K562 (cell line): ENCODE results near the gene ANKS3.
A peak's percentile ranks its signal among the peaks of the same experiment; 100 is the strongest.

Experiments
- POLR2A ChIP-seq: fragments of 450-650 bp; conservative IDR thresholded peaks from 2 replicates; pipeline ENCODE4 v1.6.1; 2016
- POLR2AphosphoS5 ChIP-seq: IDR thresholded peaks from 2 replicates; pipeline ENCODE4 v1.6.1; 2011; ENCODE audit warnings: mild to moderate bottlenecking, low read depth, low read length, moderate library complexity; ENCODE audit not compliant: control insufficient read depth, insufficient read depth
- SMAD1 ChIP-seq: fragments of 150-350 bp; IDR thresholded peaks from 2 replicates; pipeline ENCODE4 v1.6.1; 2014; ENCODE audit warnings: low read length, low read depth; ENCODE audit not compliant: partially characterized antibody
- TF ChIP-seq, protein P1 (sequence below), 2 experiments: fragments of 450-650 bp; IDR thresholded peaks; 2 replicates each; pipeline ENCODE4 v1.6.1; 2018; ENCODE audit warnings: mild to moderate bottlenecking in 2 of 2, low read depth in 1 of 2; ENCODE audit not compliant: partially characterized antibody in 2 of 2
- TF ChIP-seq, protein P2 (sequence below): IDR thresholded peaks from 2 replicates; pipeline ENCODE4 v1.6.1; 2016; ENCODE audit warnings: missing genetic modification characterization, missing compliant biosample characterization

DNA sequence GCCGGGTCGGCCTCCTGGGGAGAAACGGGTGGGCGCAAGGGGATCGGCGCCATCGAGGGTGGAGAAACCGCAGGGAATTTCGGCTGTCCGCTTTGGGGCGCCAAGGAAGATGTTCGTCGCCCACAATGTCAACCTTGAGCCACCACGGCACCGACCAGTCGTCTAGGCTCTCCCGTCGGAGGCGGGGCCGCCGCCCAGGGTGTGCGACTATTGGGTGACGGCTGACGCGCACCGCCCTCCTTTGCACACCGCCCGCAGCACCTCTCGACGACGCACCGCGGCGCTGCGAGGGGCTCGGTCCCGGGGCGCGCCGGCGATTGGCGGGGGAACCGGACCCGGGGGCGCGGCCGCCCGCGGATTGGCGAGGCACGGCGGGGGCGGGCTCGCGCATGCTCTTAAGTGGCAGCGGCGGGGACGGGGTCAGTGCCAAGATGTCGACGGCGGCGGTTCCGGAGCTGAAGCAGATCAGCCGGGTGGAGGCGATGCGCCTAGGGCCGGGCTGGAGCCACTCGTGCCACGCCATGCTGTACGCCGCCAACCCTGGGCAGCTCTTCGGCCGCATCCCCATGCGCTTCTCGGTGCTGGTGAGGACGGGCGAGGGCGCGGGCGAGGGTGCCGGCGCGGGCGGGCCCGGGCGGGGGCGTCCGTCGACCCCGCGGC lies 40.6 kb downstream of the ANKS3 start, which contains the start of gene NUDT16L1:
- TF ChIP-seq, protein P1, sequence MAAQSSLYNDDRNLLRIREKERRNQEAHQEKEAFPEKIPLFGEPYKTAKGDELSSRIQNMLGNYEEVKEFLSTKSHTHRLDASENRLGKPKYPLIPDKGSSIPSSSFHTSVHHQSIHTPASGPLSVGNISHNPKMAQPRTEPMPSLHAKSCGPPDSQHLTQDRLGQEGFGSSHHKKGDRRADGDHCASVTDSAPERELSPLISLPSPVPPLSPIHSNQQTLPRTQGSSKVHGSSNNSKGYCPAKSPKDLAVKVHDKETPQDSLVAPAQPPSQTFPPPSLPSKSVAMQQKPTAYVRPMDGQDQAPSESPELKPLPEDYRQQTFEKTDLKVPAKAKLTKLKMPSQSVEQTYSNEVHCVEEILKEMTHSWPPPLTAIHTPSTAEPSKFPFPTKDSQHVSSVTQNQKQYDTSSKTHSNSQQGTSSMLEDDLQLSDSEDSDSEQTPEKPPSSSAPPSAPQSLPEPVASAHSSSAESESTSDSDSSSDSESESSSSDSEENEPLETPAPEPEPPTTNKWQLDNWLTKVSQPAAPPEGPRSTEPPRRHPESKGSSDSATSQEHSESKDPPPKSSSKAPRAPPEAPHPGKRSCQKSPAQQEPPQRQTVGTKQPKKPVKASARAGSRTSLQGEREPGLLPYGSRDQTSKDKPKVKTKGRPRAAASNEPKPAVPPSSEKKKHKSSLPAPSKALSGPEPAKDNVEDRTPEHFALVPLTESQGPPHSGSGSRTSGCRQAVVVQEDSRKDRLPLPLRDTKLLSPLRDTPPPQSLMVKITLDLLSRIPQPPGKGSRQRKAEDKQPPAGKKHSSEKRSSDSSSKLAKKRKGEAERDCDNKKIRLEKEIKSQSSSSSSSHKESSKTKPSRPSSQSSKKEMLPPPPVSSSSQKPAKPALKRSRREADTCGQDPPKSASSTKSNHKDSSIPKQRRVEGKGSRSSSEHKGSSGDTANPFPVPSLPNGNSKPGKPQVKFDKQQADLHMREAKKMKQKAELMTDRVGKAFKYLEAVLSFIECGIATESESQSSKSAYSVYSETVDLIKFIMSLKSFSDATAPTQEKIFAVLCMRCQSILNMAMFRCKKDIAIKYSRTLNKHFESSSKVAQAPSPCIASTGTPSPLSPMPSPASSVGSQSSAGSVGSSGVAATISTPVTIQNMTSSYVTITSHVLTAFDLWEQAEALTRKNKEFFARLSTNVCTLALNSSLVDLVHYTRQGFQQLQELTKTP (IDR thresholded peaks at IDR 0.05; ENCODE audit: low read depth in 1 of 2, partially characterized antibody in 2 of 2): no peak
- TF ChIP-seq POLR2A (peak; percentile 75), SMAD1 (no peak), POLR2AphosphoS5 (0 out of 2 replicates have a peak, but pooled peaks have one; percentile 34)
- TF ChIP-seq, protein P2, sequence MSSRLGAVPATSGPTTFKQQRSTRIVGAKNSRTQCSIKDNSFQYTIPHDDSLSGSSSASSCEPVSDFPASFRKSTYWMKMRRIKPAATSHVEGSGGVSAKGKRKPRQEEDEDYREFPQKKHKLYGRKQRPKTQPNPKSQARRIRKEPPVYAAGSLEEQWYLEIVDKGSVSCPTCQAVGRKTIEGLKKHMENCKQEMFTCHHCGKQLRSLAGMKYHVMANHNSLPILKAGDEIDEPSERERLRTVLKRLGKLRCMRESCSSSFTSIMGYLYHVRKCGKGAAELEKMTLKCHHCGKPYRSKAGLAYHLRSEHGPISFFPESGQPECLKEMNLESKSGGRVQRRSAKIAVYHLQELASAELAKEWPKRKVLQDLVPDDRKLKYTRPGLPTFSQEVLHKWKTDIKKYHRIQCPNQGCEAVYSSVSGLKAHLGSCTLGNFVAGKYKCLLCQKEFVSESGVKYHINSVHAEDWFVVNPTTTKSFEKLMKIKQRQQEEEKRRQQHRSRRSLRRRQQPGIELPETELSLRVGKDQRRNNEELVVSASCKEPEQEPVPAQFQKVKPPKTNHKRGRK (tag): no peak
